SJSA1 (cell line): Measurements from ENCODE around the gene SENP7. TPM values are rescaled to one million over a fixed set of nuclear protein-coding genes. Genes with fewer than 3 reads are reported as not detected.
"Not testable (repeated sequence)": the region's sequence is repeated elsewhere in the genome, so short reads cannot be mapped to it uniquely, and the experiment has no call there.

Source experiments
- DNase-seq, 2 experiments: peaks; one replicate each; pipeline ENCODE4 v3.0.0-alpha.2; 2015 to 2020; ENCODE audit warnings: low spot score in 2 of 2, low read depth in 1 of 2
- H3K27ac ChIP-seq: fragments of 250-450 bp; sonication (Bioruptor Pico); 2 replicates; pipeline ENCODE4 v1.5.1; 2020; ENCODE audit warnings: mild to moderate bottlenecking, moderate library complexity
- H3K27me3 ChIP-seq: fragments of 250-450 bp; sonication (Bioruptor Pico); replicated peaks from 2 replicates; pipeline ENCODE4 v1.5.1; 2020; ENCODE audit warnings: mild to moderate bottlenecking, moderate library complexity
- H3K36me3 ChIP-seq: fragments of 250-450 bp; sonication (Bioruptor Pico); 2 replicates; pipeline ENCODE4 v1.5.1; 2020; ENCODE audit warnings: mild to moderate bottlenecking
- H3K4me1 ChIP-seq: fragments of 250-450 bp; sonication (Bioruptor Pico); replicated peaks from 2 replicates; pipeline ENCODE4 v1.6.1; 2021; ENCODE audit warnings: mild to moderate bottlenecking
- H3K4me3 ChIP-seq: fragments of 250-450 bp; sonication (Bioruptor Pico); 2 replicates; pipeline ENCODE4 v1.5.1; 2020; ENCODE audit warnings: mild to moderate bottlenecking
- H3K9me3 ChIP-seq: fragments of 250-450 bp; sonication (Bioruptor Pico); replicated peaks from 2 replicates; pipeline ENCODE4 v1.5.1; 2020; ENCODE audit warnings: mild to moderate bottlenecking
- total RNA-seq: library from RNA; depleted of rRNA; stranded (reverse); fragments of >200 nt; shearing (Covaris generic); gene quantifications from 2 replicates; pipeline ENCODE4 v1.2.3, GENCODE V29; 2014

SENP7 gene
- total RNA-seq, 1 experiment from 2014 or later, result 15.9 TPM

DNA sequence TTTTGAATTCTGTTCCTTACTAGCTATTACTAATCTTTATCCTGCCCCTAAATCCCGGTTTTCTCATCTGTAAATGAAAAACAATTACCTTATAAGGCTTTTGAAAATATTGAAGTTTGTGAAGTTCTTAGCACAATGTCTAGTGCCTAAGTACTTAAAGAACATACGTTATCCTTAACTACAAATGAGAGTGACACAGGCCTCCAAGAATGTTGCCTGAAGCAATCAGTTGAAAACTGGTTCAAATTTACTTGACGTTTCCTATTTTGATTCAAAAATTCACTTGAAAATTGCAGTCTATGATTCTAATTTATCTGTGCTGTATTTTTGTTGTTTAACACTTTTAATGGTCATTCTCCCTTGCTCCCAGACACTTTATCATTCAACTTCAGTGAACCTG, 3.2 kb downstream of the SENP7 start:
- H3K4me1 ChIP-seq, result peaks cover 14% of the 10 kb centered on the region
- DNase-seq, result peak in 1 of 2 experiments; percentile 22
- no peaks in the 10 kb centered on the region for H3K9me3 ChIP-seq

GRCh38 chr3:101509281-101509680, 3.7 kb downstream of the SENP7 start:
- Histone ChIP-seq H3K4me1 (peaks cover 14% of the 10 kb centered on the region), H3K9me3 (no peaks in the 10 kb centered on the region), H3K27me3 (no peaks in the 10 kb centered on the region), H3K36me3 (peaks cover 6% of the 10 kb centered on the region; the same call in 1 of the 2 replicates), H3K4me3 (no peak overlapping the region), H3K27ac (peak overlapping the region; percentile 69)
- peak in 1 of 2 experiments; percentile 2 for DNase-seq

More for the DNA sequence above, 3.2 kb downstream of the SENP7 start:
- Histone ChIP-seq H3K36me3 (peaks cover 6% of the 10 kb centered on the region; the same call in 1 of the 2 replicates), H3K4me3 (no peak overlapping the region), H3K27ac (peak overlapping the region; percentile 69), H3K27me3 (no peaks in the 10 kb centered on the region)

GRCh38 chr3:101501783-101502182, 11.2 kb downstream of the SENP7 start:
- Histone ChIP-seq H3K9me3 (no peaks in the 10 kb centered on the region), H3K4me3 (no peak overlapping the region), H3K36me3 (no peaks in the 10 kb centered on the region), H3K27me3 (no peaks in the 10 kb centered on the region), H3K27ac (no peak overlapping the region), H3K4me1 (no peaks in the 10 kb centered on the region)
- no peak for DNase-seq

DNA sequence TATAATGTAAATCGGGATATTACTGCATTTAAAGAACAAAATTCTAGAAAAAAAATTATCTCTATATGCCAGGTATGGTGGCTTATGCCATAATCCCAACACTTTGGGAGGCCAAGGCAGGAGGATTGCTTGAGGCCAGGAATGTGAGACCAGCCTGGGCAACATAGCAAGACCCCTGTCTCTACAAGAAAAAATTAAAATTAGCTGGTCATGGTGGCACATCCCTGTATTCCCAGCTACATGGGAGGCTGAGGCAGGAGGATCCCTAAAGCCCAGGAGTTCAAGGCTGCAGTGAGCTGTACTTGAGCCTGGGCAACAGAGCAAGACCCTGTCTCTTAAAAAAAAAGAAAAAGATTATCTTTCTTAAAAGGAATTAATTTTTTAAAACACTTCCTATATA, 12.8 kb downstream of the SENP7 start:
- no peak overlapping the region for H3K4me3 ChIP-seq
- no peaks in the 10 kb centered on the region for H3K27me3 ChIP-seq
- no peaks in the 10 kb centered on the region for H3K4me1 ChIP-seq
- H3K9me3 ChIP-seq, result no peaks in the 10 kb centered on the region
- DNase-seq, result no peak
- H3K36me3 ChIP-seq, result no peaks in the 10 kb centered on the region
- no peak overlapping the region for H3K27ac ChIP-seq

- DNase-seq, result no peak
- Histone ChIP-seq H3K36me3 (peaks cover 4% of the 10 kb centered on the region; the same call in 1 of the 2 replicates), H3K4me3 (no peak overlapping the region), H3K27me3 (no peaks in the 10 kb centered on the region), H3K27ac (no peak overlapping the region), H3K4me1 (no peaks in the 10 kb centered on the region), H3K9me3 (no peaks in the 10 kb centered on the region)
Measured at GRCh38 chr3:101497803-101498202, 15.2 kb downstream of the SENP7 start.

- no peaks in the 10 kb centered on the region for H3K27me3 ChIP-seq
- H3K4me3 ChIP-seq, result no peak overlapping the region
- no peak overlapping the region for H3K27ac ChIP-seq
- no peak for DNase-seq
- H3K4me1 ChIP-seq, result no peaks in the 10 kb centered on the region
- H3K36me3 ChIP-seq, result peaks cover 6% of the 10 kb centered on the region; the same call in 1 of the 2 replicates
- no peaks in the 10 kb centered on the region for H3K9me3 ChIP-seq
Measured at GRCh38 chr3:101495552-101495951, 17.5 kb downstream of the SENP7 start.

DNA sequence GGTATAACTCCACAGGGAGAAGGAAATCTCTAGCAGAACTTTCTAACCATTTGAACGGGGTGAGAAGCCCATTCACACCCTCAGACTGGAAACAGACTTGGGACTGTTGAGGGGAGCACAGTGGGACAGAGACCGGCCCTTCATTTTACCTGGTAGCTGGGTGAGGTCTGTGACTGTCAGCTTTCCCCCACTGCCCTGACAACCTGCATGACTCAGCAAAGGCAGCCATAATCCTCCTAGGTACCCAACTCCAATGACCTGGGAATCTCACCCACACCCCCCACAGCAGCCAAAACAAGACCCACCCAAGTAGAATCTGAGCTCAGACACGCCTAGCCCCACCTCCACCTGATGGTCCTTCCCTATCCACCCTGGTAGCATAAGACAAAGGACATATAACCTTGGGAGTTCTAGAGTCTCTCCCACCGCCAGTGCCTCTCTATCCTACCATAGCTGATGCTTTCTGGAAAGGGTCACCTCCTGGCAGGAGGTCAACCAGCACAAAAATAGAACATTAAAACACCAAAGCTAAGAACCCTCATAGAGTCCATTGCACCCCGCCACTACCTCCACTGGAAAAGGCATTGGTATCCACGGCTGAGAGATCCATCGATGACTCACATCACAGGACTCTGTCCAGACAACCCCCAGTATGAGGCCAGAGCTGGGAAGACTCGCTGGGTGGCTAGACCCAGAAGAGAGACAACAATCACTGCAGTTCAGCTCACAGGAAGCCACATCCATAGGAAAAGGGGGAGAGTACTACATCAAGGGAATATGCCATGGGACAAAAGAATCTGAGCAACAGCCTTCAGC, 28.0 kb downstream of the SENP7 start:
- no peaks in the 10 kb centered on the region for H3K27me3 ChIP-seq
- H3K4me1 ChIP-seq, result peaks cover 15% of the 10 kb centered on the region
- no peaks in the 10 kb centered on the region for H3K9me3 ChIP-seq
- peaks cover 3% of the 10 kb centered on the region; the same call in 1 of the 2 replicates for H3K36me3 ChIP-seq
- no peak overlapping the region for H3K4me3 ChIP-seq
- H3K27ac ChIP-seq, result peak overlapping the region; percentile 53
- peak; percentile 66 to 77 for DNase-seq

DNA sequence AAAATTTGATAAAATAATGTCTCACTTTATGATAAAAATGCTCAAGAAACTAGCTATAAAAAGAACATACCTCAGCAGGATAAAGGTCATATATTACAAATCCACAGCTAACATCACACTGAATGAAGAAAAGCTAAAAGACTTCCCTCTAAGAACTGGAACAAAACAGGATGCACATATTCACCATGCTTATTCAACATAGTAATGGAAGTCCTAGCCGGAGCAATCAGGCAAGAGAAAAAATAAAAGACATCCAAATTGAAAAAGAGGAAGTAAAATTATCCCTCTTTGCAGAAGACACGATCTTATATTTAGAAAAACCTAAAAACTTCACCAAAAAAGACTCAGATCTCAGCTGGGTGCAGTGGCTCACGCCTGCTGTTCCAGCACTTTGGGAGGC, 34.0 kb downstream of the SENP7 start:
- Histone ChIP-seq H3K36me3 (peaks cover 4% of the 10 kb centered on the region; the same call in 1 of the 2 replicates), H3K4me1 (peaks cover 9% of the 10 kb centered on the region; the same call in 1 of the 2 replicates), H3K4me3 (no peak overlapping the region), H3K27ac (no peak overlapping the region), H3K9me3 (no peaks in the 10 kb centered on the region), H3K27me3 (no peaks in the 10 kb centered on the region)
- no peak for DNase-seq

GRCh38 chr3:101474841-101475552, 38.0 kb downstream of the SENP7 start:
- H3K27ac ChIP-seq, DNase-seq, H3K36me3 ChIP-seq, H3K4me1 ChIP-seq, H3K9me3 ChIP-seq, H3K27me3 ChIP-seq, H3K4me3 ChIP-seq: not testable (repeated sequence)

GRCh38 chr3:101468676-101469075, 44.3 kb downstream of the SENP7 start:
- H3K27ac ChIP-seq, H3K27me3 ChIP-seq, H3K9me3 ChIP-seq, H3K4me1 ChIP-seq, H3K36me3 ChIP-seq, H3K4me3 ChIP-seq, DNase-seq: not testable (repeated sequence)

GRCh38 chr3:101467310-101467663, 45.7 kb downstream of the SENP7 start:
- not testable (repeated sequence) for H3K9me3 ChIP-seq, H3K4me1 ChIP-seq, H3K27ac ChIP-seq, H3K27me3 ChIP-seq, DNase-seq, H3K36me3 ChIP-seq, H3K4me3 ChIP-seq

- DNase-seq, result no peak
- Histone ChIP-seq H3K36me3 (no peaks in the 10 kb centered on the region), H3K9me3 (no peaks in the 10 kb centered on the region), H3K4me3 (no peak overlapping the region), H3K27me3 (no peaks in the 10 kb centered on the region), H3K27ac (no peak overlapping the region), H3K4me1 (no peaks in the 10 kb centered on the region)
Measured at GRCh38 chr3:101466465-101467309, 46.3 kb downstream of the SENP7 start.

GRCh38 chr3:101464235-101464634, 48.8 kb downstream of the SENP7 start:
- no peaks in the 10 kb centered on the region for H3K36me3 ChIP-seq
- no peaks in the 10 kb centered on the region for H3K4me1 ChIP-seq
- no peaks in the 10 kb centered on the region for H3K27me3 ChIP-seq
- no peak overlapping the region for H3K27ac ChIP-seq
- H3K4me3 ChIP-seq, result no peak overlapping the region
- DNase-seq, result no peak
- H3K9me3 ChIP-seq, result no peaks in the 10 kb centered on the region
